HTERT RPE-1 (cell line): Measurements from ENCODE around the gene POLR2F.

Experiments used
- in situ Hi-C: fragments of 300-500 bp; cut with MboI; formaldehyde crosslinking; loops from 4 replicates; pipeline ENCODE4 v1.14.3; 2020; ENCODE audit warnings: low sequenced_read_pairs

The POLR2F gene

GRCh38 chr22:37999640-38000272 lies 46.3 kb downstream of the POLR2F start:
- in situ Hi-C loops, result no loop called here

- in situ Hi-C loops, result no loop called here
Measured at GRCh38 chr22:38005943-38006342, 52.4 kb downstream of the POLR2F start.

GRCh38 chr22:38006906-38007305 lies 53.4 kb downstream of the POLR2F start:
- in situ Hi-C loops, result no loop called here

GRCh38 chr22:38007330-38007902 lies 53.9 kb downstream of the POLR2F start:
- in situ Hi-C loops, result no loop called here

- in situ Hi-C loops, result no loop called here
Measured at GRCh38 chr22:38009000-38009806, 55.7 kb downstream of the POLR2F start.

- in situ Hi-C loops, result no loop called here
Measured at GRCh38 chr22:38012604-38013072, 59.1 kb downstream of the POLR2F start.

GRCh38 chr22:38014083-38014482 lies 60.6 kb downstream of the POLR2F start:
- in situ Hi-C loops, result no loop called here

- in situ Hi-C loops, result no loop called here
Measured at GRCh38 chr22:38016182-38017151, 63.0 kb downstream of the POLR2F start.

- in situ Hi-C loops, result no loop called here
Measured at GRCh38 chr22:38017272-38017920, 63.9 kb downstream of the POLR2F start.

GRCh38 chr22:38017939-38018885 lies 64.7 kb downstream of the POLR2F start:
- in situ Hi-C loops, result no loop called here
